ENCODE results near the gene FAM240A. TPM values are rescaled to one million over a fixed set of nuclear protein-coding genes. Genes with fewer than 3 reads are reported as not detected.

FAM240A gene
- total RNA-seq, 2 donors from 2014 or later: not detected

GRCh38 chr3:46669191-46669999, 57.1 kb downstream of the FAM240A start:
- intact Hi-C loops (cut with DNase I, micrococcal nuclease): no loop called here
- peak; percentile 15 for ATAC-seq
- DNase-seq: peak; percentile 2 to 18

GRCh38 chr3:46670000-46670890, 57.9 kb downstream of the FAM240A start:
- DNase-seq (peak; percentile 1 to 15), ATAC-seq (no peak)
- intact Hi-C loops (cut with DNase I, micrococcal nuclease): no loop called here

- ATAC-seq (no peak), DNase-seq (peak in 1 of 2 donors; percentile 2)
- intact Hi-C loops (cut with DNase I, micrococcal nuclease): no loop called here
These were observed 58.6 kb downstream of the FAM240A start for GRCh38 chr3:46670891-46671427.

GRCh38 chr3:46671541-46672348, 59.4 kb downstream of the FAM240A start:
- DNase-seq: peak; percentile 2 to 21
- intact Hi-C loops (cut with DNase I, micrococcal nuclease): no loop called here

GRCh38 chr3:46672349-46672695, 60.0 kb downstream of the FAM240A start:
- ATAC-seq (no peak), DNase-seq (peak in 1 of 2 donors; percentile 2)
- intact Hi-C loops (cut with DNase I, micrococcal nuclease): no loop called here

More at GRCh38 chr3:46671541-46672348, 59.4 kb downstream of the FAM240A start:
- ATAC-seq: no peak

GRCh38 chr3:46673151-46674030, 61.1 kb downstream of the FAM240A start:
- ATAC-seq (no peak), DNase-seq (peak; percentile 1 to 17)
- intact Hi-C loops (cut with DNase I, micrococcal nuclease): no loop called here

DNA sequence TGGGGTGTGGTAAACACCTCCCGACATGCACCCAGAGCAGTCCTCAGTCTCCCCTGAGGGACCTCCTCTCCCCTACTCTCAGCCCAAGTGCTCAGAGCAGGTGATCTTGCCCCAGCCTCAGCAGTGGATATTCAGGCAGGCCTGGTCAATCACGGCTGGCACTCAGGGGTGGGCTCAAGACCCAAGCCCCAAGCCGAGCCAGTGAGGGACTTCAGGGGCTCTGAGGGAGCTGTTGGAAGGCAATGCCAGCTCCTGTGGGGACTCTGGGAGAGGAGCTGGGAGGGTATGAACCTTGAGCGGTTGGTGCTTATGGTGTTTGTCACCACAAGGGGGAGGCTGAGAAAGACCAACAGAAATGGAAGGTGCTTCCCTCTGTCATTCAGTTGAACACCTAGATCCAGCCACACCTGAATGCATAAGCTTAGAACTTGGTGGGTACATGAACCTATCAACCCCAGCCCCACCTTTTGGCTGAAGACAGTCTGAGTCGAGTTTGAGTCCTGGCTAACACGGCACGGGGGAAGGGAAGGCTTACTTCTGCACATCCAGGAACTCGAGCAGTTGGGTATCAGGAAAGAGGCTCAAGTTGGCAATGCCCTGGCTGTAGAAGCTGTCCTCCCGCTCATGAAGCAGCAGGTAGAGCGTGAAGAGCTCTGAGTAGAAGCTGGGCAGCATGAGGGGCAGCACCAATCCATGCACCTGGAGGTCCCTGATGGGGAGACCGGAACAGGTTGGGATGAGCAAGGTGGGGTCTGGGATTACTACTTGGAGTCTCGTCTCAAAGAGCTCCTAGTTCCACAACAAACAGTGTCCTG, 61.9 kb downstream of the FAM240A start:
- ATAC-seq (no peak), DNase-seq (peak in 1 of 2 donors; percentile 14)
- intact Hi-C loops (cut with DNase I, micrococcal nuclease): no loop called here

GRCh38 chr3:46675426-46675825, 63.1 kb downstream of the FAM240A start:
- no peak for ATAC-seq
- intact Hi-C loops (cut with DNase I, micrococcal nuclease): no loop called here
- DNase-seq: no peak

Other genes starting within 250 kb of the FAM240A start
- gene CCR5, start 241.6 kb upstream of the FAM240A start, total RNA-seq: 1 to 10 TPM in 1 of 2 donors, under 1 TPM in 1; 0.55 to 1.8 TPM
- gene CCRL2, start 205.3 kb upstream of the FAM240A start, total RNA-seq: 10 to 100 TPM; 18.3 to 19.4 TPM
- 1 to 10 TPM in 1 of 2 donors, under 1 TPM in 1; 0.53 to 1.0 TPM for gene LTF, start 147.6 kb upstream of the FAM240A start, total RNA-seq
- not detected for gene RTP3, start 114.5 kb upstream of the FAM240A start, total RNA-seq
- 1 to 10 TPM; 1.5 TPM for gene LRRC2, start 46.2 kb upstream of the FAM240A start, total RNA-seq
- 10 to 100 TPM; 39.2 to 58.9 TPM for gene ALS2CL, start 81.2 kb downstream of the FAM240A start, total RNA-seq
- under 1 TPM in 1 of 2 donors, not detected in 1; 0.17 TPM for gene TMIE, start 88.9 kb downstream of the FAM240A start, total RNA-seq
- not detected for gene PRSS50, start 105.3 kb downstream of the FAM240A start, total RNA-seq

Measured in left colon (tissue), 2 donors.